GM12872 (cell line): ENCODE measurements around the gene CUL9.

Source experiments
- CTCF ChIP-seq: IDR thresholded peaks from 3 replicates; pipeline ENCODE4 v1.5.1; 2011; ENCODE audit warnings: low read depth, mild to moderate bottlenecking, low read length, moderate library complexity; ENCODE audit not compliant: insufficient read depth

CUL9 gene

DNA sequence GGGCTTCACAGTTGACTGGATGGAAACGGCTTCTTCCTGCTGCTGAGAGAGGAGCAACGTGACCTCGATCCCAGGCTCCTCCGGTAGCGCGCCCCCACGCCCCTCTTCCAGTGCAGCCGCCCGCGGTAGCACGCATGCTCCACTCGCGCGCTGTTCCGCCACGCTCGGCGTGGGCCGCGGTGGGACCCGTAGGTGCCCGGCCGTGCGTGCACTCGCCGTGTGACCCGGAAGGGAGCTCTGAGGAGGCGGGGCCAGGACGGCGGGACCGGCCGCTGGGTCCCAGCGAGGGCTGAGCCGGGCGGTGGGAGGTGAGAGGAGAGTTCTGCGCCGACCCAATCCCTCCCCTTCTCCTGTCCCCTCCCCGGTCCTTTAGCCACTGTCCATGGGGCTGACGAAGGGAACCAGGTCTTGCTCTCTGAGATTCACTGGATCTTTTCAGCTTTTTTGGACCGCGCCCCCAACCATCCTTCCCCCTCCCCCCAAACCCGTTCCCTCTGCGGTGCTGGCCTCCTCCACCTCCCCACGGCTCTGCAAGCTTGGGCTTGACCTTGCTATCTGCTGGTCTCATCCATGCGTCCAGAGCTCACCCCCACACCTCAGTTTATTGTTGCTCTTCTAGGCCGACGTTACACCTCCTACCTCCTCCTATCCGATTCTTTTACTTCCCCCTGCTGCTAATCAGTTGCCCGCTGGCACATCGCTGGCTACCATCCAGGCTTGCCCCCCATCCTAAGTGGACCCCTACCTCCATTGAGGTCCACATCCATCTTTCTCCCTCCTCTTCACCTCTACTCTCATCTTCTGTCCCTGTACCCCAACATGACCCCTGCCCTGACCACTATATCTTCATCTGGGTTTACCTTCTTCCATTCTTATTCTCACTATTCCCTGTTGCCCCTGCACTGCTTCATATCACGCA, at the start of gene CUL9:
Gene CUL9 (plus strand): TSS at position 255 of the 919 bp plus-strand sequence. CDS start 2,115 bp downstream, outside the sequence.
- no peak for TF ChIP-seq CTCF

GRCh38 chr6:43138267-43138666, 43.7 kb upstream of the CUL9 start:
- no peak for TF ChIP-seq CTCF

DNA sequence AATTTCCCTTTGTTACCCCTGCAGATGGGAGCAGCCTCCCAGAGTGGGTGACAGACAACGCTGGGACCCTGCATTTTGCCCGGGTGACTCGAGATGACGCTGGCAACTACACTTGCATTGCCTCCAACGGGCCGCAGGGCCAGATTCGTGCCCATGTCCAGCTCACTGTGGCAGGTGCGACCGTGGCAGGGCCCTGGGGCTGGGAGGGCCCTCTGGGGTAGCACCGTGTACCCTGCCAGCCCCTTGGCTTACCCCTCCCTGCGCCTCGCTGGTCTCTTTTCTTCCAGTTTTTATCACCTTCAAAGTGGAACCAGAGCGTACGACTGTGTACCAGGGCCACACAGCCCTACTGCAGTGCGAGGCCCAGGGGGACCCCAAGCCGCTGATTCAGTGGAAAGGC, 40.4 kb upstream of the CUL9 start:
- no peak for TF ChIP-seq CTCF

GRCh38 chr6:43142101-43142500, 39.9 kb upstream of the CUL9 start:
- no peak for TF ChIP-seq CTCF

DNA sequence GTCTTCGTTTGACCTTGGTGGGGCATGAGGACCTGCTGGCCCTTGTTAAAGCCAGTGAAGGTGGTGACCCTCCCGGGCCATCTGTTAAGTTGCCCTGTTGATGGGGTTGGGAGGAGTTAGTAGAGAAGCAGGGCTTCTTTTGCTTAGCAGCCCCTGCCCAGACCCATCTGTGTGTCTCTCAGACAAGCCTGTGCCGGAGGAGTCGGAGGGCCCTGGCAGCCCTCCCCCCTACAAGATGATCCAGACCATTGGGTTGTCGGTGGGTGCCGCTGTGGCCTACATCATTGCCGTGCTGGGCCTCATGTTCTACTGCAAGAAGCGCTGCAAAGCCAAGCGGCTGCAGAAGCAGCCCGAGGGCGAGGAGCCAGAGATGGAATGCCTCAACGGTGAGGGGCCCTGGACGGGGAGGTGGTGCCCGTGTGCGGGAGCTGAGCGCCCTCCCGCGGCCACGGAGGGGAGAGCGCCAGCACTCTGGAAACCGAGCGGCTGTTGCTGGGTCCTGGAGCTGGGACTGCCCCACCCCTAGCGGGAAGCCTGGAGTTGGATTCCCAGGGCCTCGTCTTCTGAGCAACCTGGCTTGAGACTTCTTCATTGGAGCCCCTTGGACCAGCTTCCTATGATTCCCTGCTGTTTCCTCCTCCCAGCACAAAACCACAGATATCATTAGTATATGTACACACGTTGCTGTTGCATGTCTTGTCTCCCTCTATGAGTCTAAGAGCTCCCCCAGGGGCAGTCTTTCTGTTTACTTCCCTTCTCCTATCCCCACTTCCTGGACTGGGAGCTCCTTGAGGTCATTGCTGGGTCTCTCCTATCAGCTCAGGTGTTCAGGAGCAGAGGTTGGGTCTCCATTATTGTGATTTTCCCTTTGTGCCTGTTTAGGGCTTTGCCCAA, 38.5 kb upstream of the CUL9 start:
- TF ChIP-seq CTCF, result peak; percentile 95

- no peak for TF ChIP-seq CTCF
Observed at GRCh38 chr6:43144879-43145278, 37.1 kb upstream of the CUL9 start.

- TF ChIP-seq CTCF, result no peak
Observed at GRCh38 chr6:43146261-43146660, 35.7 kb upstream of the CUL9 start.
